B cell (primary cell): Measurements from ENCODE around the gene ATPAF2. TPM values are rescaled to one million over a fixed set of nuclear protein-coding genes. Genes with fewer than 3 reads are reported as not detected.

Source experiments
- ATAC-seq: fragments of 200-7000 bp; cut with Tn5 transposase; one replicate; pipeline ENCODE4 v1.10.0; 2021; ENCODE audit warnings: low read depth, mild to moderate bottlenecking, moderate number of reproducible peaks, moderate library complexity
- CTCF ChIA-PET: fragments of 350-600 bp; sonication (Branson Sonifier 250); formaldehyde crosslinking; loops from one replicate; lab custom pipeline; 2021; ENCODE audit warnings: antibody characterized with exemption, inconsistent platforms; lab: Charles Lee
- POLR2A ChIA-PET: fragments of 350-600 bp; sonication (Branson Sonifier 250); formaldehyde crosslinking; loops from one replicate; lab custom pipeline; 2021; ENCODE audit warnings: antibody characterized with exemption; lab: Charles Lee
- DNase-seq: peaks from one replicate; pipeline ENCODE4 v3.0.0; 2013
- H2AFZ ChIP-seq: 2 replicates; pipeline ENCODE4 v1.6.1; 2012; ENCODE audit warnings: mild to moderate bottlenecking, low read depth, low read length; ENCODE audit not compliant: insufficient read depth, poor library complexity, severe bottlenecking
- H3K27ac ChIP-seq, 2 donors: 1 replicate in 1 of 2; 2 replicates in 1 of 2; pipeline ENCODE4 v1.5.1; 2012 to 2013; ENCODE audit warnings: low read length in 2 of 2, mild to moderate bottlenecking in 2 of 2, moderate library complexity in 1 of 2
- H3K27me3 ChIP-seq, 4 experiments: fragments of 200-600 bp in 1 of 4; sonication (generic) in 1 of 4; replicated peaks in 1 of 4; 1 replicate in 2 of 4; 2 replicates in 2 of 4; pipeline versions ENCODE4 v1.6.1 to v1.7.0; 2013 to 2016; ENCODE audit warnings: low read length in 3 of 4, mild to moderate bottlenecking in 2 of 4, mixed read lengths in 1 of 4, moderate library complexity in 1 of 4; ENCODE audit not compliant: insufficient read depth in 4 of 4, control insufficient read depth in 3 of 4; ENCODE audit errors: control extremely low read depth in 1 of 4
- H3K36me3 ChIP-seq, 2 experiments: replicated peaks in 1 of 2; 1 replicate in 1 of 2; 2 replicates in 1 of 2; pipeline versions ENCODE4 v1.6.1 to v1.7.1; 2013; ENCODE audit warnings: low read length in 1 of 2; ENCODE audit not compliant: insufficient read depth in 2 of 2, control insufficient read depth in 1 of 2; ENCODE audit errors: control extremely low read depth in 1 of 2, extremely low read depth in 1 of 2
- H3K4me1 ChIP-seq, 2 donors: fragments of 200-600 bp in 1 of 2; sonication (generic) in 1 of 2; 1 replicate in 1 of 2; 2 replicates in 1 of 2; pipeline versions ENCODE4 v1.5.1 to v1.6.1; 2013 to 2017; ENCODE audit warnings: low read length in 2 of 2; ENCODE audit not compliant: control insufficient read depth in 2 of 2, insufficient read depth in 2 of 2
- H3K4me2 ChIP-seq: replicated peaks from 2 replicates; pipeline ENCODE3; 2012; ENCODE audit warnings: mild to moderate bottlenecking, low read depth, low read length; ENCODE audit not compliant: poor library complexity, severe bottlenecking
- H3K4me3 ChIP-seq, 5 experiments: fragments of 200-600 bp in 1 of 5; sonication (generic) in 1 of 5; 1 replicate in 3 of 5; 2 replicates in 2 of 5; pipeline versions ENCODE4 v1.5.1 to v1.7.0; 2011 to 2016; ENCODE audit warnings: low read length in 4 of 5, mild to moderate bottlenecking in 4 of 5, low read depth in 2 of 5, control low read depth in 1 of 5, moderate library complexity in 1 of 5; ENCODE audit not compliant: insufficient read depth in 1 of 5; ENCODE audit errors: control extremely low read depth in 1 of 5, extremely low read depth in 1 of 5
- H3K79me2 ChIP-seq: fragments of 200-600 bp; sonication (generic); one replicate; pipeline ENCODE4 v1.6.0; 2016; ENCODE audit warnings: low read length; ENCODE audit not compliant: control insufficient read depth, insufficient read depth
- H3K9ac ChIP-seq: fragments of 200-600 bp; sonication (generic); 2 replicates; pipeline ENCODE4 v1.6.1; 2017; ENCODE audit warnings: mild to moderate bottlenecking, low read length, moderate library complexity
- H3K9me3 ChIP-seq, 3 donors: one replicate each; pipeline versions ENCODE4 v1.6.1 to v1.7.1; 2013; ENCODE audit warnings: low read length in 2 of 3; ENCODE audit not compliant: control insufficient read depth in 2 of 3, insufficient read depth in 1 of 3; ENCODE audit errors: control extremely low read depth in 1 of 3
- H4K20me1 ChIP-seq: 2 replicates; pipeline ENCODE4 v1.6.0; 2012; ENCODE audit warnings: mild to moderate bottlenecking, low read length; ENCODE audit not compliant: insufficient read depth, control insufficient read depth, poor library complexity, severe bottlenecking
- H3K27ac Mint-ChIP-seq: one replicate; pipeline ENCODE4 v1.8.0; 2021; ENCODE audit warnings: mixed read lengths
- H3K27me3 Mint-ChIP-seq: one replicate; pipeline ENCODE4 v1.8.0; 2021; ENCODE audit warnings: mixed read lengths
- H3K4me1 Mint-ChIP-seq: one replicate; pipeline ENCODE4 v1.8.0; 2021; ENCODE audit warnings: mixed read lengths
- H3K4me3 Mint-ChIP-seq: one replicate; pipeline ENCODE4 v1.8.0; 2021; ENCODE audit warnings: mixed read lengths
- H3K9me3 Mint-ChIP-seq: one replicate; pipeline ENCODE4 v1.8.0; 2022; ENCODE audit warnings: mixed read lengths; ENCODE audit not compliant: insufficient read depth
- EZH2 ChIP-seq: IDR thresholded peaks from 2 replicates; pipeline ENCODE4 v1.6.1; 2012; ENCODE audit warnings: borderline replicate concordance, low read depth, mild to moderate bottlenecking, moderate library complexity, low read length; ENCODE audit not compliant: insufficient read depth, poor library complexity, severe bottlenecking
- WGBS: methylation state at CpG from one replicate; pipeline ENCODE4 v1.1.5; 2013; ENCODE audit warnings: missing lambda C conversion rate; ENCODE audit not compliant: insufficient coverage; 5-methylcytosine and 5-hydroxymethylcytosine counted together
- intact Hi-C: fragments of 100-400 bp; cut with micrococcal nuclease; formaldehyde crosslinking; loops from one replicate; pipeline ENCODE4 v1.10.0; 2022
- polyA plus RNA-seq: library from polyadenylated mRNA; depleted of rRNA; stranded (reverse); fragments of >200 nt; gene quantifications from 2 replicates; pipeline ENCODE4 v1.2.3, GENCODE V29; 2012
- total RNA-seq, 2 donors: library from RNA; stranded (reverse); fragments of 120-200 nt in 1 of 2; gene quantifications; 1 replicate in 1 of 2; 2 replicates in 1 of 2; pipeline versions ENCODE4 v1.2.3 to v1.2.4, GENCODE V29; 2013 to 2022
- TF ChIP-seq, protein P1 (sequence below): fragments of 200-600 bp; IDR thresholded peaks from one replicate; pipeline ENCODE4 v1.8.0; 2022; ENCODE audit warnings: antibody characterized with exemption, mild to moderate bottlenecking

ATPAF2 gene
- total and polyA plus RNA-seq, 2 donors (not counting 1 experiment from before 2014, with no cell fraction given), result 60.5 to 73.5 TPM

DNA sequence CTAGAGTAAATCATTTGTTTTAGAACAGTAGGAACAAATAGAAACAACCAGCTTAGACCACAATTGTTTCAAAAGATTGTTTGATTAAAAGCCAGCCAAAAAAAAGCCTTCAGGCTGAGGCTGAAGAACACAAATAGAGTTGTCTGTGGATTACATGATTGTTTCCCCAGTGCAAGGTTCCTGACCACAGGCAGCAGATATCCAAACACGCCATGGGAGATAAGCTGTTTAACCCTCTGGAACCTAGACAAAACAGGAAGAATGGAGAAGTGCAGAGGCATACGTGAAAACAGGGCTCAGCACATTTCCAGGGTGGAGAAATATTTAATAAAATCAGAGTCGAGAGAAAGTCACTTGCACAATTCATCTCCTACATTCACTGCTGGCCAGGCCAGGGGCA is 21.0 kb downstream of the ATPAF2 start:
- intact Hi-C loops, result no loop called here
- WGBS, result 100% methylated on average over 1 of the region's 3 CpGs
- TF ChIP-seq EZH2, result no peak
- TF ChIP-seq, protein P1, sequence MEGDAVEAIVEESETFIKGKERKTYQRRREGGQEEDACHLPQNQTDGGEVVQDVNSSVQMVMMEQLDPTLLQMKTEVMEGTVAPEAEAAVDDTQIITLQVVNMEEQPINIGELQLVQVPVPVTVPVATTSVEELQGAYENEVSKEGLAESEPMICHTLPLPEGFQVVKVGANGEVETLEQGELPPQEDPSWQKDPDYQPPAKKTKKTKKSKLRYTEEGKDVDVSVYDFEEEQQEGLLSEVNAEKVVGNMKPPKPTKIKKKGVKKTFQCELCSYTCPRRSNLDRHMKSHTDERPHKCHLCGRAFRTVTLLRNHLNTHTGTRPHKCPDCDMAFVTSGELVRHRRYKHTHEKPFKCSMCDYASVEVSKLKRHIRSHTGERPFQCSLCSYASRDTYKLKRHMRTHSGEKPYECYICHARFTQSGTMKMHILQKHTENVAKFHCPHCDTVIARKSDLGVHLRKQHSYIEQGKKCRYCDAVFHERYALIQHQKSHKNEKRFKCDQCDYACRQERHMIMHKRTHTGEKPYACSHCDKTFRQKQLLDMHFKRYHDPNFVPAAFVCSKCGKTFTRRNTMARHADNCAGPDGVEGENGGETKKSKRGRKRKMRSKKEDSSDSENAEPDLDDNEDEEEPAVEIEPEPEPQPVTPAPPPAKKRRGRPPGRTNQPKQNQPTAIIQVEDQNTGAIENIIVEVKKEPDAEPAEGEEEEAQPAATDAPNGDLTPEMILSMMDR, result no peak
- Histone ChIP-seq H3K36me3 (peaks cover 5 to 61% of the 10 kb centered on the region in 2 experiments), H3K9ac (no peak overlapping the region), H3K27me3 (no peaks in the 10 kb centered on the region), H2AFZ (no peak overlapping the region), H3K27ac (no peak overlapping the region), H3K4me3 (no peak overlapping the region), H3K79me2 (peaks cover 4% of the 10 kb centered on the region), H4K20me1 (no peaks in the 10 kb centered on the region), H3K4me2 (no peak overlapping the region), H3K4me1 (no peaks in the 10 kb centered on the region), H3K9me3 (no peaks in the 10 kb centered on the region)
- ChIA-PET POLR2A (no interaction called here), CTCF (no interaction called here)
- DNase-seq, result no peak
- H3K4me1 Mint-ChIP-seq, result no peaks in the 10 kb centered on the region
- no peak overlapping the region for H3K4me3 Mint-ChIP-seq
- no peak overlapping the region for H3K27ac Mint-ChIP-seq
- ATAC-seq, result no peak
- H3K27me3 Mint-ChIP-seq, result no peaks in the 10 kb centered on the region
- no peaks in the 10 kb centered on the region for H3K9me3 Mint-ChIP-seq

DNA sequence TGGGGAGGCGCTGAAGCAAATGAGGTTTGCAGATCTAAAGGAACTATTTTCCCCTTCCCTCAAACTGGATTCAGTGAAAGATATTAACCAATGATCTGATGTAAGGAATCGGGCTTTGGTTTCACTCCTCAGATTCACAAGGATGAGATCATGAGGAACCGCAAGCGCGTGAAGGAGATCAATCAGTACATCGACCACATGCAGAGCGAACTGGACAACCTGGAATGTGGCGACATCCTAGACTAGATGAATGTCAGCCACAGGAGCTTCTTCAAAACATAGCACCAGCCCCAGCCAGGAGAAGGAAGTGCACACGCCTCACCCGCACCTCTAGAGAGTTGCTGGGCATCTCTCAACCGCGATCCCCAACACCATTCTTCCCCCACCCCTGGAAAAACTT is 22.5 kb downstream of the ATPAF2 start:
- POLR2A ChIA-PET, result no interaction called here
- Histone ChIP-seq H3K4me2 (no peak overlapping the region), H4K20me1 (no peaks in the 10 kb centered on the region), H3K27ac (no peak overlapping the region), H3K4me3 (no peak overlapping the region), H3K79me2 (peaks cover 4% of the 10 kb centered on the region), H3K27me3 (no peaks in the 10 kb centered on the region), H3K4me1 (no peaks in the 10 kb centered on the region), H3K36me3 (peaks cover 5 to 57% of the 10 kb centered on the region in 2 experiments), H2AFZ (no peak overlapping the region), H3K9me3 (no peaks in the 10 kb centered on the region), H3K9ac (no peak overlapping the region)
- no peak overlapping the region for H3K27ac Mint-ChIP-seq
- ATAC-seq, result no peak
- no peak overlapping the region for H3K4me3 Mint-ChIP-seq
- no peaks in the 10 kb centered on the region for H3K4me1 Mint-ChIP-seq
- no peaks in the 10 kb centered on the region for H3K27me3 Mint-ChIP-seq
- no peak for DNase-seq
- TF ChIP-seq, protein P1, result no peak
- no peak for TF ChIP-seq EZH2
- H3K9me3 Mint-ChIP-seq, result no peaks in the 10 kb centered on the region
- CTCF ChIA-PET, result no interaction called here
- intact Hi-C loops, result no loop called here
- WGBS, result 98% methylated on average over 7 of the region's 12 CpGs
